ENCODE measurements around the gene CCL14.
"Not testable (repeated sequence)": the region's sequence is repeated elsewhere in the genome, so short reads cannot be mapped to it uniquely, and the experiment has no call there.

DNA sequence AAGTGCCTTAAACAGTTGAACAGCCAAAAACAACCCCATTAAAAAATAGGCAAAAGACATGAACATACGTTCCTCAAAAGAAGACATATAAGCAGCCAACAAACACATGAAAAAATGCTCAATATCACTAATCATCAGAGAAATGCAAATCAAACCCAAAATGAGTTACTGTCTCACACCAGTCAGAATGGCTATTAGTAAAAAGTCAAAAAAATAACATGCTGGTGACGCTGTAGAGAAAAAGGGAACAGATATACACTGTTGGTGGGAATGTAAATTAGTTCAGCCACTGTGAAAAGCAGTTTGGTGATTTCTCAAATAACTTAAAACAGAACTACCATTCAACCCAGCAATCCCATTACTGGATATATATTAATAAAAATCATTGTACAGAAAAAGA lies 8.8 kb upstream of the CCL14 start:
- TF ChIP-seq CTCF (IDR thresholded peaks at IDR 0.05 in 8 of 11, conservative IDR thresholded peaks at IDR 0.05 in 3 of 11); POLR2A (IDR thresholded peaks at IDR 0.05); POLR2AphosphoS5 (IDR thresholded peaks at IDR 0.05): not testable (repeated sequence)
